ENCODE results near the gene MTFR2. TPM values are rescaled to one million over a fixed set of nuclear protein-coding genes. Genes with fewer than 3 reads are reported as not detected.

The MTFR2 gene
- total and polyA plus RNA-seq, 2 of the 13 experiments (the other 11 are each of a cell fraction or from before 2014, with no cell fraction given), result 6.7 to 10.7 TPM

- TF ChIP-seq ZFP1 (CRISPR knock-in tag; IDR thresholded peaks at IDR 0.05), result peak; percentile 18; the same call in 1 of the 2 replicates
- no peak for TF ChIP-seq FIP1L1 (IDR thresholded peaks at IDR 0.05; ENCODE audit: borderline replicate concordance, insufficient read depth, low read depth, low read length)
- TF ChIP-seq ZNF550 (CRISPR knock-in tag; IDR thresholded peaks at IDR 0.05; ENCODE audit: borderline replicate concordance), result no peak
- TF ChIP-seq CBX5 (CRISPR knock-in tag; IDR thresholded peaks at IDR 0.05; ENCODE audit: borderline replicate concordance), result no peak
- peak; percentile 46; the same call in 1 of the 2 replicates for TF ChIP-seq ZNF569 (CRISPR knock-in tag; IDR thresholded peaks at IDR 0.05; ENCODE audit: borderline replicate concordance)
- no peak for TF ChIP-seq GMEB1 (CRISPR knock-in tag; IDR thresholded peaks at IDR 0.05; ENCODE audit: borderline replicate concordance)
- no peak for TF ChIP-seq ZNF674 (CRISPR knock-in tag; IDR thresholded peaks at IDR 0.05; ENCODE audit: low read depth)
- TF ChIP-seq ZNF616 (CRISPR knock-in tag; IDR thresholded peaks at IDR 0.05; ENCODE audit: low read depth), result no peak; the same call in 1 of the 2 replicates
- no peak for TF ChIP-seq SMYD3 (CRISPR knock-in tag; IDR thresholded peaks at IDR 0.05)
- TF ChIP-seq ZNF333 (CRISPR knock-in tag; IDR thresholded peaks at IDR 0.05; ENCODE audit: borderline replicate concordance), result no peak
- TF ChIP-seq ZNF18 (CRISPR knock-in tag; IDR thresholded peaks at IDR 0.05; ENCODE audit: insufficient replicate concordance), result no peak
- TF ChIP-seq RFX5 (IDR thresholded peaks at IDR 0.05; ENCODE audit: low read depth, low read length), result no peak; the same call in 1 of the 2 replicates
- TF ChIP-seq ESRRA (CRISPR knock-in tag; IDR thresholded peaks at IDR 0.05; ENCODE audit: low read depth), result no peak
- TF ChIP-seq MTA3 (CRISPR knock-in tag; IDR thresholded peaks at IDR 0.05), result no peak
- peak; percentile 50; the same call in 1 of the 2 replicates for TF ChIP-seq NR0B2 (CRISPR knock-in tag; IDR thresholded peaks at IDR 0.05)
- TF ChIP-seq TERF1 (CRISPR knock-in tag; IDR thresholded peaks at IDR 0.05), result no peak
- no peak for TF ChIP-seq TOE1 (CRISPR knock-in tag; IDR thresholded peaks at IDR 0.05)
- TF ChIP-seq RFX1 (IDR thresholded peaks at IDR 0.05), result peak; percentile 88
- no peak for TF ChIP-seq NFAT5 (CRISPR knock-in tag; IDR thresholded peaks at IDR 0.05)
Measured at GRCh38 chr6:136288566-136289326, 38.6 kb upstream of the MTFR2 start (continued).

Measured in HepG2 (cell line).